K562 (cell line): ENCODE measurements around the gene PAFAH1B1. TPM values are rescaled to one million over a fixed set of nuclear protein-coding genes. Genes with fewer than 3 reads are reported as not detected.

Source experiments
- ATAC-seq: fragments of 200-7000 bp; cut with Tn5 transposase; 3 replicates; pipeline ENCODE4 v1.9.1; 2020; ENCODE audit warnings: moderate library complexity
- BruUV-seq: library from RNA; stranded (reverse); fragments of 400-500 nt; replicated peaks from 2 replicates; lab custom pipeline; 2021; lab: Mats Ljungman, UMichigan
- CTCF ChIA-PET: fragments of 300-600 bp; formaldehyde crosslinking; extraction: SDS; loops from one replicate; lab custom pipeline; 2021; ENCODE audit warnings: low intra/inter-chr PET ratio; lab: Yijun Ruan, JAX
- POLR2A ChIA-PET: fragments of 300-600, 350-650 bp; sonication (Branson Sonifier 250); formaldehyde crosslinking; extraction: SDS; loops from one replicate; lab custom pipeline; 2021; ENCODE audit warnings: antibody characterized with exemption, inconsistent platforms; lab: Yijun Ruan, JAX
- DNase-seq, 4 experiments: peaks; one replicate each; pipeline versions ENCODE4 v3.0.0 to v3.0.0-alpha.2; 2011 to 2018; ENCODE audit warnings: low spot score in 3 of 4, mixed read lengths in 3 of 4; ENCODE audit errors: extremely low read depth in 1 of 4
- FAIRE-seq: peaks from 2 replicates; lab custom pipeline; 2011; peaks lifted over from hg19 to GRCh38; lab: Jason Lieb, UNC
- H2AFZ ChIP-seq: 2 replicates; pipeline ENCODE4 v1.6.0; 2011; ENCODE audit warnings: low read depth, low read length, control low read depth, inconsistent platforms
- H3K27ac ChIP-seq: fragments of 200-600 bp; 3 replicates; pipeline ENCODE4 v1.8.0; 2011; ENCODE audit warnings: low read depth, mild to moderate bottlenecking, control low read depth, inconsistent platforms, low read length, moderate library complexity, mixed read lengths; ENCODE audit errors: extremely low read depth
- H3K27me3 ChIP-seq, 2 experiments: fragments of 300-600 bp in 1 of 2; 2 replicates in 1 of 2; 3 replicates in 1 of 2; pipeline versions ENCODE4 v1.6.0 to v1.8.0; 2011; ENCODE audit warnings: inconsistent platforms in 2 of 2, low read length in 2 of 2, mild to moderate bottlenecking in 1 of 2, mixed read lengths in 1 of 2, moderate library complexity in 1 of 2; ENCODE audit not compliant: control insufficient read depth in 2 of 2, insufficient read depth in 2 of 2
- H3K36me3 ChIP-seq: fragments of 300-600 bp; 3 replicates; pipeline ENCODE4 v1.8.0; 2011; ENCODE audit warnings: mild to moderate bottlenecking, low read length, inconsistent platforms; ENCODE audit not compliant: control insufficient read depth, insufficient read depth
- H3K4me1 ChIP-seq, 2 experiments: fragments of 200-600 bp in 1 of 2; replicated peaks in 1 of 2; 2 replicates in 1 of 2; 3 replicates in 1 of 2; pipeline versions ENCODE4 v1.5.1 to v1.8.0; 2011; ENCODE audit warnings: inconsistent platforms in 2 of 2, low read length in 2 of 2, mild to moderate bottlenecking in 1 of 2, mixed read lengths in 1 of 2, moderate library complexity in 1 of 2; ENCODE audit not compliant: control insufficient read depth in 2 of 2, insufficient read depth in 2 of 2
- H3K4me2 ChIP-seq: 2 replicates; pipeline ENCODE4 v1.6.1; 2011; ENCODE audit warnings: low read length, control low read depth, inconsistent platforms, mixed read lengths; ENCODE audit not compliant: insufficient read depth
- H3K4me3 ChIP-seq: fragments of 200-600 bp; sonication (generic), shearing (Covaris generic); 2 replicates; pipeline ENCODE4 v1.5.1; 2016; ENCODE audit warnings: control low read depth, inconsistent platforms
- H3K79me2 ChIP-seq: fragments of 200-600 bp; 3 replicates; pipeline ENCODE4 v1.8.0; 2011; ENCODE audit warnings: low read length, inconsistent platforms; ENCODE audit not compliant: control insufficient read depth, insufficient read depth
- H3K9ac ChIP-seq, 2 experiments: 2 replicates each; pipeline versions ENCODE4 v1.6.0 to v1.6.1; 2011; ENCODE audit warnings: low read depth in 2 of 2, low read length in 2 of 2, control low read depth in 1 of 2, inconsistent platforms in 1 of 2, mild to moderate bottlenecking in 1 of 2, mixed read lengths in 1 of 2; ENCODE audit not compliant: insufficient read depth in 1 of 2
- H3K9me1 ChIP-seq: one replicate; pipeline ENCODE4 v1.6.0; 2011; ENCODE audit warnings: inconsistent platforms, mild to moderate bottlenecking, low read length, moderate library complexity; ENCODE audit not compliant: control insufficient read depth, insufficient read depth
- H3K9me3 ChIP-seq: replicated peaks from 2 replicates; pipeline ENCODE4 v1.5.1; 2011; ENCODE audit warnings: low read depth, low read length, inconsistent platforms; ENCODE audit not compliant: control insufficient read depth, insufficient read depth
- H4K20me1 ChIP-seq: replicated peaks from 2 replicates; pipeline ENCODE4 v1.6.1; 2011; ENCODE audit warnings: low read length, inconsistent platforms, mixed read lengths; ENCODE audit not compliant: control insufficient read depth, insufficient read depth
- BCOR ChIP-seq: fragments of 450-650 bp; IDR thresholded peaks from 2 replicates; pipeline ENCODE4 v1.6.1; 2016
- CTCF ChIP-seq, 3 experiments: IDR thresholded peaks in 2 of 3; conservative IDR thresholded peaks in 1 of 3; 2 replicates each; pipeline ENCODE4 v1.5.1; 2011 to 2012; ENCODE audit warnings: low read length in 3 of 3, mild to moderate bottlenecking in 3 of 3, control low read depth in 2 of 3, improper control_type of control experiment in 1 of 3, inconsistent platforms in 1 of 3, low read depth in 1 of 3, mixed read lengths in 1 of 3, moderate library complexity in 1 of 3; ENCODE audit not compliant: insufficient read depth in 2 of 3
- GTF2B ChIP-seq: IDR thresholded peaks from 2 replicates; pipeline ENCODE4 v1.6.1; 2011; ENCODE audit not compliant: insufficient read length; ENCODE audit errors: extremely low read depth
- WGBS: fragments of 100-300 bp; shearing (Covaris generic); methylation state at CpG from one replicate; pipeline ENCODE4 v1.1.6; 2016; ENCODE audit warnings: low coverage, mixed read lengths; ENCODE audit not compliant: insufficient coverage; ENCODE audit errors: missing lambda C conversion rate; 5-methylcytosine and 5-hydroxymethylcytosine counted together
- in situ Hi-C: fragments of 300-500 bp; cut with MboI; formaldehyde crosslinking; loops from 4 replicates; pipeline ENCODE4 v1.15.0; 2018; ENCODE audit warnings: inconsistent platforms, mixed read lengths
- intact Hi-C: fragments of 100-400 bp; cut with micrococcal nuclease; formaldehyde crosslinking; loops from 2 replicates; pipeline ENCODE4 v1.14.2; 2022
- polyA plus RNA-seq, 8 experiments: library from polyadenylated mRNA; depleted of rRNA in 4 of 8; stranded (reverse) in 5 of 8; unstranded in 3 of 8; fragments of >200 nt; fragmentation: Nextera tagmentation in 2 of 8; fragmentation: Illumina TruSeq in 1 of 8; extraction: Ambion mirVana in 2 of 8; extraction: Trizol in 1 of 8; gene quantifications; 2 replicates each; pipeline versions ENCODE4 v1.2.1 to v1.2.3, GENCODE V29; 2011 to 2014; ENCODE audit warnings: inconsistent platforms in 1 of 8, missing spikeins in 1 of 8
- total RNA-seq, 7 experiments: library from RNA; depleted of rRNA in 6 of 7; stranded (reverse); fragments of >200 nt in 6 of 7; fragmentation: Illumina TruSeq in 2 of 7; extraction: Trizol in 2 of 7; gene quantifications; 2 replicates each; pipeline versions ENCODE4 v1.2.1 to v1.2.3, GENCODE V29; 2011 to 2021; ENCODE audit warnings: low replicate concordance in 1 of 7

PAFAH1B1 gene
- total and polyA plus RNA-seq, 9 of the 15 experiments (the other 6 are each of a cell fraction or from before 2014, with no cell fraction given), result 23.3 to 66.4 (median 40.2) TPM

GRCh38 chr17:2707721-2708584, 114.5 kb downstream of the PAFAH1B1 start (continued):
- peak; percentile 35 to 45 (median 42); a peak in 5 of 6 replicates for TF ChIP-seq CTCF (IDR thresholded peaks at IDR 0.05 in 2 of 3, conservative IDR thresholded peaks at IDR 0.05 in 1 of 3; ENCODE audit: insufficient read depth in 2 of 3, low read depth in 1 of 3, low read length in 3 of 3)

- POLR2A ChIA-PET, result interaction anchor here (1.5 kb wide), 1 partner anchor 12 kb away, joined by 4 read pairs; no protein-coding TSS in a partner anchor
Observed at GRCh38 chr17:2708585-2709182, 115.2 kb downstream of the PAFAH1B1 start.

More at GRCh38 chr17:2708585-2709182, 115.2 kb downstream of the PAFAH1B1 start:
- in situ Hi-C loops, result no loop called here
- H3K36me3 ChIP-seq, result peaks cover 54% of the 10 kb centered on the region; the same call in 1 of the 3 replicates
- BruUV-seq, result no TSS peak
- no peaks in the 10 kb centered on the region for H3K9me3 ChIP-seq
- TF ChIP-seq GTF2B (no peak), BCOR (no peak)
- peaks cover 20% of the 10 kb centered on the region for H4K20me1 ChIP-seq
- peaks cover 5% of the 10 kb centered on the region for H3K9me1 ChIP-seq
- no peaks in the 10 kb centered on the region for H3K27me3 ChIP-seq
- no peak for FAIRE-seq
- DNase-seq, result no peak
- H2AFZ ChIP-seq, result no peak overlapping the region
- intact Hi-C loops, result no loop called here
- 59% methylated on average over 4 of the region's 21 CpGs for WGBS
- peaks cover 85% of the 10 kb centered on the region for H3K79me2 ChIP-seq
- CTCF ChIA-PET, result no interaction called here
- no peak overlapping the region for H3K27ac ChIP-seq
- peaks cover 16 to 58% of the 10 kb centered on the region in 2 experiments; a peak in 4 of 5 replicates for H3K4me1 ChIP-seq
- peak overlapping the region in 1 of 2 experiments; percentile 99; a peak in 3 of 4 replicates for H3K9ac ChIP-seq
- H3K4me3 ChIP-seq, result peak overlapping the region; percentile 70; the same call in 1 of the 2 replicates
- ATAC-seq, result no peak
- peak overlapping the region; percentile 96 for H3K4me2 ChIP-seq
